DMS114 treated with DMSO at 0.1 percent for 48 hours (cell line): ENCODE data around the gene ANTXR1.

Experiments used
- DNase-seq: peaks from one replicate; lab custom pipeline; 2025; ENCODE audit not compliant: unreplicated experiment; lab: John Stamatoyannopoulos, UW

The ANTXR1 gene

GRCh38 chr2:69033461-69034095, 20.6 kb downstream of the ANTXR1 start:
- no peak for DNase-seq

DNA sequence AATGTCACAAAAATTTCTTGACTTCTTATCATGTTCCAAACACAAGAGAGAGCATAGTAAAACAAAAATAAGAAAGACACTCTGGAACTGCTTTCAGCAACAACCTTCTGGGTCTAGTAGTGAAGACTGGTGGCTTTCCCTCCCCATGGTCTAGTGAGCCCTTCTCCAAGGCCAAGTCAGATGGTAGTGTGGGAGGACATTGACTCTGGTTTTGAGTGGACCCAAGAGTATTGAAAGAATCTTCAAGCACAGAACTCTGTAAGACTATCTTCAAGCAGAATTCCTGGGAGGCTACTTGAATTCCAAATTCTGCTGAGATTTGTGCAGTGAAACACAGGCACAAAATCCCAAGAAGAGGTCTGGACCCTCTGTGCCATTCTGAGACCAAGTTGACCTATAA, 21.1 kb downstream of the ANTXR1 start:
- DNase-seq: no peak

- no peak for DNase-seq
Measured at GRCh38 chr2:69034845-69035244, 21.9 kb downstream of the ANTXR1 start.

GRCh38 chr2:69036926-69037325, 23.9 kb downstream of the ANTXR1 start:
- no peak for DNase-seq

GRCh38 chr2:69041214-69041613, 28.2 kb downstream of the ANTXR1 start:
- DNase-seq: no peak

- DNase-seq: no peak
Measured at GRCh38 chr2:69043736-69044400, 30.9 kb downstream of the ANTXR1 start.

DNA sequence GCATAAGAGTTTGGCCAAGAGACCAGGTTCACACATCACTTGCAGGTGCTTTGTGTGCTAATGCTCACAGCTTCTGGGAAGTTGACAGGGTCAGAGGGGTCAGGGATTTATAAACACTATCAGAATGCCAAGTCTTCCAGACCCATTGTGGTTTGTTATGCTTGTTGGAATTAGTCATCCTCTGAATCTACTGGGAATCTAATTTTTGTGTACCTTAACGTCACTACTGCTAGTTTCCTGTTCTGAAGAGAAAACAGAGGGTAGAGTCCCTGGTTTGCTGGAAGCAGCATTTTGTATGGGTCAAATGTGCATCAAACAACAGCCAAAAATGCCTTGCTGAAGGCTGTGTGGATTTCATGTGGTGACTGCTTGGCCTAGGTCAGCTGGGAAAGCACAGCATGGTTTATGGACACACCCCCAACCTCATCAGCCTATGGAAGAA, 33.3 kb downstream of the ANTXR1 start:
- no peak for DNase-seq

- no peak for DNase-seq
Measured at GRCh38 chr2:69047625-69048145, 34.7 kb downstream of the ANTXR1 start.

- no peak for DNase-seq
Measured at GRCh38 chr2:69050802-69051201, 37.8 kb downstream of the ANTXR1 start.

DNA sequence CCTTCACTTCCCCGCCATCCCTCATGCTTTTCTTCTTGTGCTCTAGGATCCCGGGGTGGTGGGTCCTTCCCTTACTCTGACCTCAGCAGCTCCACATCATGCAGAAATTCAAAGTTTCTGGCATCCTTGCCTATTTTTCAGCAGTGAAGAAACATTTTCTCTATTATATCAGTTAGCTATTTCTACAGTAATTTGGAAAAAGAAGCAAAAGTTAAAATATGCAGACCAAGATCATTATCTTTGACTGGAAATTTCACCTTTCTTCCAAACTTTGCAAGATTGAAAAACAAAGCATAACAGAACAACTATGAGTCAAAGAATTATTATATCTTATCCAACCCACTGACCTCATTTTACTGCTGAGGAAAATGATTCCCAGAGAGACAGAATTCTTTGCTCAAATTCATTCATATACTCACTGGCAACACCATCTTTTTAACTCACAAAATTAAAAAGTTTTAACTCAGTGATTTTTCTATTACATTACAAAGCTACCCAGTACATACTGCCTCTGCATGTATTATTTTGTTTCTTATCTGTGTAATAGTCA, 40.5 kb downstream of the ANTXR1 start:
- DNase-seq: no peak

DNA sequence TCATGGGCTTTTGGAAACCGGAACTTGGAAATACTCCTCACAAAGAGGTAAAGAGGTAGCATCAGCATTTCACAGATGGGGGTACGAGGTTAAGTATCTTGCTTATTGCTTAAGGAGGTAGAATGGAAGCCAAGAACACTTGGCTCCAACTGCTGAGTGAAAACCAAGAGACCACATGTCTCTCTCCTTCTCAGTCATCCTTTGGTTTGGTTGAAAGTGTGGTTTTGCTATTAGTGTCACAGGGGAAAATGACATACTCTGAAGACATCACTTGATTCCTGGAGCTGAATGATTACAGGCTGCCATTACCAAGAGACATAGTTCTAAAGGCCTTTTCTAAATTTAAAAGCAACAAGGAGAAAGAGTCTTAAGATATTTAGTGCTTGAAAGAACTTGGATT, 41.5 kb downstream of the ANTXR1 start:
- DNase-seq: no peak

DNA sequence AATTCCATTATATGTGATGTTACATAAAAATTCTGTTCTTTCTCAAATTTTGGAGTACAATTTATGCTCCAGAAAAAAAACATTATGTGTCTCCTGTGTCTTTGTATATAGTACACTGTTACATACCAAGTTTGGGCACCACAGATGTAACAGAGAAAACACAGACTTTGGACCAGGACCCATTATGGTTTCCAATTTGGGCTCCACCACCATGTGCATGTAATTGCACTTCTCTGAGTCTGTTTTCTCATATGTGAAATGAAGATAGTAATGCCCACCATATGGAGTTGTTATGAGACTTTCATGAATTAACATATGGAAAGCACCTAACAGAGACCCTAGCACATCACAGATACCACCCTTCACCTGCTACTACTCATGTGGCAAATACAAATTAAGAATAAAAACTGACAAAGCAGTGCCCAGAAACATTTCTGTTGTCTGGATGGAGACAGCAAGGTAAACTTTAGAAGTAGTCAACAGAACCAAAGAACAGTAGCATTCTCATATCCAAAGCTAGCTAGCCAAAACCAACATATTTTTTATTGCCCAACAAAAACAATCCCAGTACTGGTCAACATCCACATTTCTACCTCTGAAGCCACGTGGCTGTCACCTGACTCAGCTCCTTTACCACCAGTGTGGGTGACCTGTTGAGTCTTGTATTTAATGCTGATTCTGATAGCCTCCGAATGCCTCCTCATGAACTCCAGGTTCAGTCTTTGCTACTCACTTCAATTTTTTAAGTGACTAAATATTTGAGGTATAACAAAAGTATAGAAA, 42.9 kb downstream of the ANTXR1 start:
- DNase-seq: no peak

DNA sequence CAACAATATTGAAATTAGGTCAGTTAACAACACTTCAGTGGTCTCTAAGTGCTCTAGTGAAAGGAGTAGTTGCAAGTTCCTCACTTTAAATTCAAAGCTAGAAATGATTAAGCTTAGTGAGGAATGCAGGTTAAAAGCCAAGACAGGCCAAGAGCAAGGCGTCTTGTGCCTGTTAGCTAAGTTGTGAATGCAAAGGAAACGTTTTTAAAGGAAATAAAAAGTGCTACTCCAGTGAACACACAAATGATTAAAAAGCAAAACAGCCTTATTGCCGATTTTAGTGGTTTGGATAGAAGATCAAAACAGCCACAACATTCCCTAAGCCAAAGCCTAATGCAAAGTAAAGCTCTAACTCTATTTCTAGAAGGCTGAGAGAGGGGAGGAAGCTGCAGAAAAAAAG, 44.7 kb downstream of the ANTXR1 start:
- no peak for DNase-seq

DNA sequence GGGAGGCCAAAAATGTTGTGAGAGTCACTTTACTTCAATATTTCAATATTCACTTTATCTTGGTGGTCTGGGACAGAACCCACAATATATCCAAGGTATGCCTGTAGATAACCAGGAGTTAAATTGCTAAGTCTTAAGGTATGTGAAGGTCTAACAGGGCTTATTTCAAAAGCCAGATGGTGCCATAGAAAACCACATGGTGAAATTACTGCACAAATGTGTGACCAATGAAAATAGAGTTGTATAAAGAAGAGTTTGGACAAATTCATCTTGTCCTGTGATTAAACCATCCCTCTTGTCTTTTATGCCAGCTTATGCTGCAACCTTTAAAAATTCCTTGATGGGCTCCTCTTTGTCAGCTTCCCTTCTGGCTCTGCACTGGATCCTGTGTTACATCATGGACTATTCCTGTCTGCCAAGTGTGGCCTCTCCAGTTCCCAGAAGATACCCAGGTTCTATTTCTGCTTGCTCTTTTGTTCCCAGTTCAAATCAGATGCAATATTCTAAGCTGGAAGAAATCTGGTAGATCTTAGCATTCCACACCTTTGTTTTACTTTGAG, 46.8 kb downstream of the ANTXR1 start:
- no peak for DNase-seq

GRCh38 chr2:69060938-69061501, 48.0 kb downstream of the ANTXR1 start:
- no peak for DNase-seq

DNA sequence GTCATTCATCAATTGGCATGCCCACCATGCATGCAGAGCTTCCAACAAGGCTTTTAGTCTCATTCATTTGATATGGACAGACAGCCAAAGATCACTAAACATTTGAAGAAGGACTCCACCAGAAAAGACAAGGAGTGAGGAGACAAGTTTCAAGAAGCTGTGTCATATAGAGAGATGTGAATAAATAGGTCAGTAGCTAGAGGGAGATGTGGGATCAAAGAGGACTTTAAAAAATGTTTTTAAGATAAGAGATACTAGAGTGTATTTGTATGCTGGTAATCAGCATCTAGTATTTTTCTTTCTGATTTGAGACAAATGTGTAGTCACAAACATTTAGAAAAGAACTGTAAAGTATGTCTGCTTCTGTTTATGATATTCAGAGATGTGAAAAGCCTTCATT, 48.5 kb downstream of the ANTXR1 start:
- DNase-seq: no peak

- DNase-seq: no peak
Measured at GRCh38 chr2:69062307-69062962, 49.5 kb downstream of the ANTXR1 start.

GRCh38 chr2:69065735-69066336, 52.9 kb downstream of the ANTXR1 start:
- no peak for DNase-seq

DNA sequence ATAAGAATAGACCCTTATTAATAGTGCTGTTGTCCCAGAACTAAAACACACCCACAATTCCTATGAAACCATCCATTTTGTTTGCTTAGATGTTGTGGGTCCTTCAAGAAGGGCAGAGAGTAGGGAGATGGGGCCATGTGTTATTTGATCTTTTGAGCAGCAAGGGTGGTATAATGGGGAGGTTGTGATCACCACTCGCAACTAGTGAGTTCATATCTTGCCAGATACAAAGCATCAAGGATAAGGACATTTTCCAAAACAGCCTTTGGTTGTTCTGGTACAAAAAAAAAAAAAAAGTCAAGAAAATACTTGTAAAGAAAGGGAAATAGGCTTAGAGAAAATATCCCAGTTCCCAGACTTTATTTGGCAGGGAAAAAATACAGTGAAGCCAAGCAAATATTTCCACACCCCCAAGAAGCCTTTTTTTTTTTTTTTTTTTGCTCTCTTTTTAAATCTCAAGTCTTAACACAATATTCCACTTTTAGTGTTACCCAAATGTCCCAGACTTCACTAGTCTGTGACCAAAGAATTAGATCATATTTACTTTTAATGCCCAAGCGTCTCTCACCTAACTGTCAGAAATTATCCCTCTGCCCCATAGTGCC, 54.1 kb downstream of the ANTXR1 start:
- no peak for DNase-seq

- DNase-seq: no peak
Measured at GRCh38 chr2:69067866-69068265, 54.9 kb downstream of the ANTXR1 start.
